MG63 (cell line): ENCODE data around the gene SFXN2. TPM values are rescaled to one million over a fixed set of nuclear protein-coding genes. Genes with fewer than 3 reads are reported as not detected.
A peak's percentile ranks its signal among the peaks of the same experiment; 100 is the strongest.
"Not testable (repeated sequence)": the region's sequence is repeated elsewhere in the genome, so short reads cannot be mapped to it uniquely, and the experiment has no call there.

Experiments used
- DNase-seq: peaks from one replicate; pipeline ENCODE4 v3.0.0-alpha.2; 2020
- H3K27me3 ChIP-seq: fragments of 250-450 bp; sonication (Bioruptor Pico); 2 replicates; pipeline ENCODE4 v1.5.1; 2020; ENCODE audit warnings: mild to moderate bottlenecking, moderate library complexity
- H3K36me3 ChIP-seq: fragments of 250-450 bp; sonication (Bioruptor Pico); 2 replicates; pipeline ENCODE4 v1.5.1; 2020; ENCODE audit warnings: mild to moderate bottlenecking, moderate library complexity
- H3K4me3 ChIP-seq: fragments of 250-450 bp; sonication (Bioruptor Pico); 2 replicates; pipeline ENCODE4 v1.5.1; 2020; ENCODE audit warnings: mild to moderate bottlenecking, moderate library complexity
- H3K9me3 ChIP-seq: fragments of 250-450 bp; sonication (Bioruptor Pico); 2 replicates; pipeline ENCODE4 v1.5.1; 2020; ENCODE audit warnings: mild to moderate bottlenecking, moderate library complexity
- total RNA-seq: library from RNA; depleted of rRNA; stranded (reverse); fragments of >200 nt; shearing (Covaris generic); gene quantifications from 2 replicates; pipeline ENCODE4 v1.2.3, GENCODE V29; 2014; ENCODE audit warnings: low replicate concordance

SFXN2 gene
- total RNA-seq, 1 experiment from 2014 or later: 6.7 TPM

DNA sequence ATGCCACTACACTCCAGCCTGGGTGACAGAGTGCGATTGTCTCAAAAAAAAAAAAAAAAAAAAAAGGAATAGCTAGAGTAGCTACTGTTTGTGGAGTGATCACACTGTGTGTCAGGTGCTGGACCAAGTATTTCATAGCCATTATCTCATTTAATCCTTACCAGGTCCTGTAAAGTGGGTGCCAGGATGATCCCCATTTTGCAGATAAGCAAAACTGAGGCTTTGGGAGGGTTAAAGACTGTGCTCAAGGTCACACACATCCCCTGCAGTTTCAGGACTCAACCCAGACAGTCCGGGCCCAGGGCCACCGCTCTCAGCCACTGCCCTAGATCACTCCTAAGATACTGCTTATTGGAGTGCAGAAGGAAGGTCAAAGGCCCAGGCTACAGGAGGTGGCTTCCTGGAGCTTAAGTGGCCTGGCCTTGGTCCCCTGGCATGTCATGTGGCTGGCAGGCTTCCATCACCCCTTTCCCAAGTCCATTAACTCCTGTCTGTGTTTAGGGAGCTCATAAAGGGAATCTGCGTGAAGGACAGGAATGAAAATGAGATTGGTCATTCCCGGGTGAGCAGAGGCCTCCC, 16.9 kb downstream of the SFXN2 start:
- no peak overlapping the region for H3K4me3 ChIP-seq
- peaks cover 12% of the 10 kb centered on the region for H3K36me3 ChIP-seq
- H3K9me3 ChIP-seq: no peaks in the 10 kb centered on the region
- H3K27me3 ChIP-seq: no peaks in the 10 kb centered on the region
- DNase-seq: no peak

DNA sequence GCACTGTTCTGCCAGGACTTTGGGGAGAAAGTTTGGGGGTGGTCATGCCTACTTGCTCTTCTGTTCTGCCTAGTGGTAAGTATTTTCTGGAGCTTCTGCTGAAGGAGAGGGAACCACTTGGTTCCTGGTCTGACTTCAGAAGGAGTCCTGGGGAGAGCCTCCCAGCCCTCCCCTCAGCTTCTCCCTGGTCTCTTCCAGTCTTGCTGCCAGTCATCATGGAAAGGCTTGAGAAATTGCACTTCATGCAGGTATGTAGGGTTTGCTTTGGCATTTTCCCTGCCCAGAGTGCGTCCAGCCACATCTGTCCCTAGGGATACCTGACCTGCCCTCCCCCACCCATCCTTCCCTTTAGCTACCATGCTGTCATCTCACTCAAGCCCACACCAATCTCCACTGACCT, 18.2 kb downstream of the SFXN2 start:
- no peaks in the 10 kb centered on the region for H3K27me3 ChIP-seq
- DNase-seq: no peak
- peaks cover 14% of the 10 kb centered on the region for H3K36me3 ChIP-seq
- H3K4me3 ChIP-seq: no peak overlapping the region
- H3K9me3 ChIP-seq: no peaks in the 10 kb centered on the region

DNA sequence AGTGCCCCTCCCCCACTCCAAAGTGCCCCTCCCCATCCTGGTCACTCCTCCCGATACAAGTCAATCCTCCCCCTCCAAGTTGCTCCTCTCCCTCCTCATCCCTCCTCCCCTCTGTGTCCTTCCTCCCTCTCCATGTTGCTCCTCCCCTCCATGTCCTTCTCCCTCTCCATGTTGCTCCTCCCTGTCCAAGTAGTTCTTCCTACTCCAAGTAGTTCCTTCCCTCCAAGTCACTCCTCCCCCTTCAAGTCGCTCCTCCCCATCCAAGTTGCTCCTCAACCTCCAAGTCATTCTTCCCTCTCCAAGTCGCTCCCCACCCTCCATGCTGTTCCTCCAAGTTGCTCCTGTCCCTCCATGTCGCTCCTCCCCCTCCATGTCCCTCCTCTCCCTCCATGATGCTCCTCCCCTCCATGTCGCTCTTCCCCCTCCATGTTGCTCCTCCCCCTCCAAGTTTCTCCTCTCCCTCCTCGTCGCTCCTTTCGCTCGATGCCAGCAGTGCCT, 20.7 kb downstream of the SFXN2 start:
- Histone ChIP-seq H3K36me3 (peaks cover 7% of the 10 kb centered on the region), H3K4me3 (no peak overlapping the region), H3K9me3 (no peaks in the 10 kb centered on the region), H3K27me3 (no peaks in the 10 kb centered on the region)
- no peak for DNase-seq

DNA sequence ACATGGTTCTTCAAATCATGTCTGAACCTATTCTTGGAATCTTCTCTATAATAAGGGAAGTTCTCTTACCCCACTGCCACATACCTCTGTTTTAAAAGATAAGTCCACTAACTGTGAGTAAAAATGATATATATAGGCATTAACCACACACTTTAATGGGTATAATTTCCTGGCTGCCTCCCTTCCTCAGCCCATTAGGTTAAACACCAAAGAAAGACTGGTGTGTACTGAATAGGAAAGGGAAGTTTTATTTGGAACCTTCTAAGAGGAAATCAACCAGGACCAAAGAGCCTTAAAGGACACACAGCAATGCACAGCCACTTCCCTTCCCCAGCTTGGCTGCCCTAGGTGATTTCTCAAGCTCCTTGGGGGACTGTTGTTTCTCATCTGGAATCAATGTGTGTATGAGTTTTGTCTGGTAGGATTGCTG, 24.3 kb downstream of the SFXN2 start:
- no peak for DNase-seq
- Histone ChIP-seq H3K36me3 (peaks cover 6% of the 10 kb centered on the region), H3K4me3 (no peak overlapping the region), H3K27me3 (no peaks in the 10 kb centered on the region), H3K9me3 (no peaks in the 10 kb centered on the region)

DNA sequence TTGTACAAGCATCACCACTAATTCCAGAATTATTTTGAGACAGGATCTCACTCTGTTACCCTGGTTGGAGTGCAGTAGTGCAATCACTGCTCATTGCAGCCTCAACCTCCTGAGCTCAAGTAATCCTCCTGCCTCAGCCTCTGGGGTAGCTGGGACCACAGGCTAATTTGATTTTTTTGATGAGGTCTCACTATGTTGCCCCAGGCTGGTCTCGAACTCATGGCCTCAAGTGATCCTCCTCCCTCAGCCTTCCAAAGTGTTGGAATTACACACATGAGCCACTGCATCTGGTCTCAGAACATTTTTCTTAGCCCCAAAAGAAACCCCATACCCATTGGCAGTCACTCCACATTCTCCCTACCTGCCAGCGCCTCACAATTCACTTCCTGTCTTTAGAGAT, 25.8 kb downstream of the SFXN2 start:
- Histone ChIP-seq H3K4me3 (no peak overlapping the region), H3K36me3 (peaks cover 2% of the 10 kb centered on the region; the same call in 1 of the 2 replicates), H3K27me3 (no peaks in the 10 kb centered on the region), H3K9me3 (no peaks in the 10 kb centered on the region)
- DNase-seq: no peak

DNA sequence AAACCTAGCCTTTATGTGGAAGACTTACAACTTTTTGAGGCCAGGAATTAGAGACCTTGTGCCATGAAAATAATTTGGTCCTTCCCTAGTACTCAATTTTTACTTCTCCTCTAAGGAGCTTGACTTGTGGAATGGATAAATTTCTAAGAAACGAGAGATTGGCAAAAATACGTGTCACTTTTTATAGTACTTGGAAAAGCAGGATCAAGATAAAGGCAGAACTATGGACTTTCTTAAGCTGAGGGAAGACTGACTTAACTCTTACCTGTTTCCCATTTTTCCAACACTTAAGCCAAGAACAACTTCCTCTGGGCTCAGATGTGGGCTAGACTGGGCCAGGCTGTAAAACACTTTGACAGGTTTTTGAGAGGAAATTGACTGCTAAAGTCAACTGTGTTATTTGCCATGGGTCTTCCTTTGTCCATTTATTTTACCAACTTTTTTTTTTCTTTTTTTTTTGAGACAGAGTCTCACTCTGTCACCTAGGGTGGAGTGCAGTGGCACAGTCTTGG, 27.3 kb downstream of the SFXN2 start:
- H3K4me3 ChIP-seq: no peak overlapping the region
- H3K9me3 ChIP-seq: no peaks in the 10 kb centered on the region
- no peak for DNase-seq
- H3K27me3 ChIP-seq: no peaks in the 10 kb centered on the region
- H3K36me3 ChIP-seq: peaks cover 2% of the 10 kb centered on the region; the same call in 1 of the 2 replicates

DNA sequence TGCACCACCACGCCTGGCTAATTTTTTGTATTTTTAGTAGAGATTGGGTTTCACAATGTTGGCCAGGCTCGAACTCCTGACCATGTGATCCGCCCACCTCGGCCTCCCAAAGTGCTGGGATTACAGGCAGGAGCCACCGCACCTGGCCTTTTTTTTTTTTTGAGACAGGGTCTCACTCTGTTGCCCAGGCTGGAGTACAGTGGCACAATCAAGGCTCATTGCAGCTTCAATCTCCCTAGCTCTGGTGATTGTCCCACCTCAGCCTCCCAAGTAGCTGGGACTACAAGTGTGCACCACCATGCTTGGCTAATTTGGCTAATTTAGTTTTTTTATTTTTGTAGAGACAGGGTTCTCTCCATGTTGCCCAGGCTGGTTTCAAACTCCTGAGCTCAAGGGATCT, 27.9 kb downstream of the SFXN2 start:
- H3K36me3 ChIP-seq, H3K9me3 ChIP-seq, H3K4me3 ChIP-seq, DNase-seq, H3K27me3 ChIP-seq: not testable (repeated sequence)

- peak overlapping the region; percentile 13; the same call in 1 of the 2 replicates for H3K4me3 ChIP-seq
- no peaks in the 10 kb centered on the region for H3K27me3 ChIP-seq
- DNase-seq: no peak
- H3K36me3 ChIP-seq: no peaks in the 10 kb centered on the region
- H3K9me3 ChIP-seq: no peaks in the 10 kb centered on the region
These were observed 28.7 kb downstream of the SFXN2 start for GRCh38 chr10:102743078-102743587.

DNA sequence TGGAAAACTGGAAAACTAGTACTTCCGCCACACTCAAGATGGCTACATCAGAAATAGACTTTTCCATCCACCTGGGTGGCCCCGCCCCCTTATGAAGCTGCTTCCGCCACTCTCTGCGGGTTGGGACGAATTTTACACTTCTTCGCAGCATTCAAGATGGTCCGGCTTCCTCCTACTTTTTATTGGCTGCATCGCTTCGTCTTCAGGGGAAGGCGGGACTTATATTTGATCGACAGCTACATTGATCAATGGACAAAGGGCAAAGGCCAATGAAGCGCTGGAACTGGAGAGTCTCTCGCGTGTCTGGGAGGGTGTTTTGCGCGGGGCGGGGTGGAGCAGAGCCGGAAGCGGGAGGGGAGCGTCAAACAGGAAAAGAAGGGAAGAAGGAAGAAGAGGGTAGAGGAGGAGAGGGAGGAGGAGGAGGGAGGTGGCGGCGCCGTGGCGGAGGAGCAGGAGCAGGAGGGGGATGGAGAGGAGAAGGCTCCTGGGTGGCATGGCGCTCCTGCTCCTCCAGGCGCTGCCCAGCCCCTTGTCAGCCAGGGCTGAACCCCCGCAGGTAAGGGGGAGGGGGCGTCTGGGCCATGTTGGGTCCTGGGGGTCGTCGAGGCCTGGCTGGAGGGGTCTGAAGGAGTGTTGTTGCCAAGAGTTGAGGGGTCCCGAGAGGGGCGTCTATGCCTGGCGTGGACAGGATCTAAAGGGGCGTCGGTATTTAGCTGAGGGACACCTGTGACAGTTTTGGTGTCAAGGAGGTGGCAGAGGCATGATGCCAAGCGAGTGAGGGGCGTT, 29.3 kb downstream of the SFXN2 start, which contains the start of gene WBP1L:
Gene WBP1L (plus strand): TSS at position 361 of the 786 bp plus-strand sequence. CDS start 106 bp downstream, at position 467.
- no peaks in the 10 kb centered on the region for H3K27me3 ChIP-seq
- no peaks in the 10 kb centered on the region for H3K36me3 ChIP-seq
- DNase-seq: peak; percentile 95
- H3K4me3 ChIP-seq: peak within 1 kb of the TSS; percentile 83
- no peaks in the 10 kb centered on the region for H3K9me3 ChIP-seq

- peak overlapping the region; percentile 83 for H3K4me3 ChIP-seq
- no peaks in the 10 kb centered on the region for H3K36me3 ChIP-seq
- H3K9me3 ChIP-seq: no peaks in the 10 kb centered on the region
- H3K27me3 ChIP-seq: no peaks in the 10 kb centered on the region
- peak; percentile 28 for DNase-seq
These were observed 30.1 kb downstream of the SFXN2 start for GRCh38 chr10:102744374-102745051.

DNA sequence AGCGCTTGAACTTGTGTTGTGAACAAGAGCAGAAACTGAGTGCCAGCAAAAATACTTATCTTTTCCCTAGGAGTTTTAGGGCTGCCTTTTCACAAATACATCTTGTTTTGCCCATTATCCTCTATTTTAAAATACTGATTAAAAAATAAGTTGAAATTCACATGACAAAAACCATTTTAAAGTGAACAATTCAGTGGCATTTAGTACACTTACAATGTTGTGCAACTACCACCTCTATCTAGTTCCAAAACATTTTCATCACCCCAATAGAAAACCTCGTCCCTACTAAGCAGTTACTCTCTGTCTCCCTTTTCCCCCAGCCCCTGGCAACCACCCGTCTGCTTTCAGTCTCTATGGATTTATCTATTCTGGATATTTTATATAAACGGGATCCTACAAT, 30.7 kb downstream of the SFXN2 start:
- Histone ChIP-seq H3K36me3 (no peaks in the 10 kb centered on the region), H3K4me3 (peak overlapping the region; percentile 83), H3K27me3 (no peaks in the 10 kb centered on the region), H3K9me3 (no peaks in the 10 kb centered on the region)
- DNase-seq: no peak

DNA sequence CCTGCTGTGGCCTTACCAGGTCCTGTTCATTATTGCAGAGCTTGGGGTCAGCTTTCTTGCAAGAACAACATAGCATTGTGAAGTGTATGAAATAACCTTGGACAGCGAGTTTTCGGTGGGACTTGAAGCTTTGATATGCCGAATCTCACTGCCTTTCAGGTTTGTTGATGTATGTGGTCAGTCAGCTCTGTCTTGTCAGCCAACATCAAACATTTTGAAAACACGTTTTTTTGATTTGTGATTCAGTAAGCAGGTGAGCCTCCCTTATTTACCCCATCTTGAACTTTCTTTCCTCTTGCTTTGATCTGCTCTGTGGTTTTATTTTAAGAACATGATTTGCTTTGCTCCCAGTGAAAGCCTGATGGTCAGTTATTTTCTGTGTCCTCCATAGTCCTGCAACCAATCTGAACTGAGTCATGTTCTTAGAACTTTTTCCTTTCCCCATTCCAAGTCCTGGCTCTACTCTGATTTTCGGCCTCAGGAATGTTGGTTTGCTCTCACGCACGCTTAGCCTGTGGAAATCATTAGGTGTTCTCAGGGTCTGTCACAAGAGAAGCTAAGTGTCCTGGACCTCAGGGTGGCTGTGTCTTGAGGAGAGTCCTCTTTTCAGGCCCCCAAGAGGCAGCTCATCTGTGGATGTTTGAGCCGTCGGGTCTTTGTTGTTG, 38.0 kb downstream of the SFXN2 start:
- Histone ChIP-seq H3K36me3 (peaks cover 2% of the 10 kb centered on the region; the same call in 1 of the 2 replicates), H3K4me3 (no peak overlapping the region), H3K27me3 (no peaks in the 10 kb centered on the region), H3K9me3 (no peaks in the 10 kb centered on the region)
- DNase-seq: no peak

- H3K27me3 ChIP-seq: no peaks in the 10 kb centered on the region
- peaks cover 2% of the 10 kb centered on the region; the same call in 1 of the 2 replicates for H3K36me3 ChIP-seq
- no peak overlapping the region for H3K4me3 ChIP-seq
- peak; percentile 7 for DNase-seq
- H3K9me3 ChIP-seq: no peaks in the 10 kb centered on the region
These were observed 38.7 kb downstream of the SFXN2 start for GRCh38 chr10:102752934-102753664.

GRCh38 chr10:102753718-102754117, 39.3 kb downstream of the SFXN2 start:
- DNase-seq: no peak
- H3K27me3 ChIP-seq: no peaks in the 10 kb centered on the region
- no peaks in the 10 kb centered on the region for H3K9me3 ChIP-seq
- H3K36me3 ChIP-seq: peaks cover 2% of the 10 kb centered on the region; the same call in 1 of the 2 replicates
- no peak overlapping the region for H3K4me3 ChIP-seq

GRCh38 chr10:102757323-102757722, 42.9 kb downstream of the SFXN2 start:
- Histone ChIP-seq H3K27me3 (no peaks in the 10 kb centered on the region), H3K9me3 (no peaks in the 10 kb centered on the region), H3K36me3 (peaks cover 7% of the 10 kb centered on the region), H3K4me3 (no peak overlapping the region)
- DNase-seq: no peak
